ENCODE measurements around the gene PI4KA. TPM values are rescaled to one million over a fixed set of nuclear protein-coding genes. Genes with fewer than 3 reads are reported as not detected.

Gene PI4KA
- total RNA-seq, 4 donors from 2014 or later: 62.1 to 97.2 (median 86.9) TPM

GRCh38 chr22:20758688-20759087, 99.9 kb downstream of the PI4KA start:
- DNase-seq (ENCODE audit: low spot score) (no peak), ATAC-seq (ENCODE audit: low FRiP score) (no peak)
- no peak for TF ChIP-seq CTCF (IDR thresholded peaks at IDR 0.05)

DNA sequence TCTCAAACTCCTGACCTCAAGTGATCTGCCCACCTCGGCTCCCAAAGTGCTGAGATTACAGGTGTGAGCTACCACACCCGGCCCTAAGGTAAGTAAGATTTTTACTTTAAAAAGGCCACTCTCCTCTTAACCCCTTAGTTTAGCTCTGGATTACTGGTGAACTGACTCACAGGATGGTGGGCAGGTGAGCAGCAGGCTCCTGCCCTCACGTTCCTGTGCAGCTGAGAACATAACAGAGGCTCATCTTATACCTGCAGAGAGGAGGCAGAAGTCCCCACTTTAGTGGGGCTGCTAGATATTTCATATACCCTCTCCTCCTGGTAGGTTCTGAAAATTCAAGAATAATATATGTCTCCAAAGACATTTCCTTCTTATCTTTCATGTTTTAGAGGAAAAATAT, 101.8 kb downstream of the PI4KA start:
- ATAC-seq (ENCODE audit: low FRiP score): no peak
- no peak for DNase-seq (ENCODE audit: low spot score)
- no peak for TF ChIP-seq CTCF (IDR thresholded peaks at IDR 0.05)

DNA sequence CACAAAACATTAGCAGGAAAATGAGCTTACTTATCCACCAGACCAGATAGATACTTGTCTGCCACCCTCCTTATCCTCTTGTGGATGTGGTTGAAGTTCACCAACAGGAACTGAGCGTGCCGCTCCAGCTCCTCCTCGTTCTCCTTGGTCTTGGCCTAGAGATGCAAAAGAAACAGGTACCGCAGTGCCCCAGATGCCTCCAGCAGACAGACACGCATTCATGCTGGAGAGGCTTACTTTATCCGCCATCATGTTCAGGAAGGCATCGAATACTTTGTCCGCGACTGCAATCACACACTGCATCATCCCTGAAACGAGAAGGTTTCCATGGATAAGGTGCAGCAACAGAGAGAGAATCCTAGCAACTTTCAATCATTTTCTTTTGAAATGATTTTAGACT, 105.7 kb downstream of the PI4KA start:
- DNase-seq (ENCODE audit: low spot score) (no peak), ATAC-seq (ENCODE audit: low FRiP score) (no peak)
- TF ChIP-seq CTCF (IDR thresholded peaks at IDR 0.05): no peak

- TF ChIP-seq CTCF (IDR thresholded peaks at IDR 0.05): no peak
- DNase-seq (ENCODE audit: low spot score) (no peak), ATAC-seq (ENCODE audit: low FRiP score) (no peak)
Observed at GRCh38 chr22:20752104-20752741, 106.4 kb downstream of the PI4KA start.

GRCh38 chr22:20751185-20751851, 107.3 kb downstream of the PI4KA start:
- no peak for TF ChIP-seq CTCF (IDR thresholded peaks at IDR 0.05)
- DNase-seq (ENCODE audit: low spot score) (no peak), ATAC-seq (ENCODE audit: low FRiP score) (no peak)

DNA sequence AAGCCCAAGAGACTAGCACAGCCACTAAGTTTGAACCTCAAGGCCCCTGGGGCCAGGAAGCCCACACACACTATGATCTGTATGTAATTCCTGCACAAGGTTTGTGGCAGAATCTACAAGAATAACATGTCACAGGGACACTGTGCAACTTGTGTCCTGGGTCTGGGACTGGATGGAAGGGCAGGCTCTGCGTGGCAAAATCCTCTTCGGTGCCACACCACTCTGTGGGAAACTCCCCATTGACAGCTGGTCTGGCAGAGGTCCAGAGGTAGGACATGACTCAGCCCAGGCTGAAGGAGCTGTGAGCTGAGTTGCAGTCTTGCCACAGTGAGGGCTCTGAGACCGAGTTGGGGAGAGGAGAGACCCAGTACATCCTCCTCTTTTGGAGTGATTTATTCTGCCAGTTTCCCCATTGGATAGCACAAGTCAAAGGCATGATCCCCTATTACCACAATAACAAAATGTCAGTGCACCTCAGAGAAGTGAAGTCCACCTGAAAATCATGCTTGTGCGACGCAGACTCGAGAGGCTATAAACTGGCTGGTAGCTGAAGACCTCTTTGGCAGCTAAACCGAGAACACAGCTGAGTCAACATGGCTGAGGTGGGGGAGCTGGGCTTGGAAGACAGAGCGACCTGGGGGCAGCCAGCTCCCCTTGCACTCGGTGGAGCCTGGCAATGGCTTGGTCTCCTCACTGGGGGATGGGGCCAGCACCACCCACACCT, 108.0 kb downstream of the PI4KA start:
- no peak for TF ChIP-seq CTCF (IDR thresholded peaks at IDR 0.05)
- ATAC-seq (ENCODE audit: low FRiP score) (peak; percentile 82), DNase-seq (ENCODE audit: low spot score) (peak; percentile 51)

All from omental fat pad (tissue), 4 donors.